Stomach (tissue), 9 donors: Measurements from ENCODE around the gene TK1. TPM values are rescaled to one million over a fixed set of nuclear protein-coding genes. Genes with fewer than 3 reads are reported as not detected.

Experiments used
- DNase-seq, 2 donors: peaks; one replicate each; pipeline versions ENCODE4 v3.0.0 to v3.0.0-alpha.2; 2013 to 2019
- H3K27ac ChIP-seq, 5 donors: fragments of 200-600 bp in 4 of 5; sonication (generic) in 4 of 5; one replicate each; pipeline ENCODE4 v1.5.1; 2013 to 2019; ENCODE audit warnings: mild to moderate bottlenecking in 1 of 5, moderate library complexity in 1 of 5
- H3K27me3 ChIP-seq, 3 donors: fragments of 200-600 bp; sonication (generic); one replicate each; pipeline ENCODE4 v1.5.1; 2017 to 2019; ENCODE audit warnings: mixed run types in 1 of 3
- H3K36me3 ChIP-seq, 4 donors: fragments of 200-600 bp; sonication (generic); 1 replicate in 3 of 4; 2 replicates in 1 of 4; pipeline ENCODE4 v1.5.1; 2016 to 2019
- H3K4me1 ChIP-seq, 4 donors: fragments of 200-600 bp; sonication (generic); one replicate each; pipeline ENCODE4 v1.5.1; 2016 to 2019
- H3K4me3 ChIP-seq, 4 donors: fragments of 200-600 bp; sonication (generic) in 3 of 4; one replicate each; pipeline ENCODE4 v1.5.1; 2016 to 2019; ENCODE audit warnings: mild to moderate bottlenecking in 1 of 4
- H3K9me3 ChIP-seq, 4 donors: fragments of 200-600 bp; sonication (generic); one replicate each; pipeline ENCODE4 v1.5.1; 2016 to 2019
- CTCF ChIP-seq, 7 experiments: fragments of 450-650 bp in 4 of 7; fragments of 200-600 bp in 3 of 7; sonication (generic) in 3 of 7; IDR thresholded peaks; one replicate each; pipeline ENCODE4 v1.5.1; 2016 to 2019; ENCODE audit warnings: antibody characterized with exemption in 7 of 7, control low read depth in 2 of 7, mild to moderate bottlenecking in 1 of 7
- EP300 ChIP-seq: sonication (generic); formaldehyde crosslinking; IDR thresholded peaks from one replicate; pipeline ENCODE4 v1.6.1; 2017; ENCODE audit warnings: antibody characterized with exemption
- POLR2A ChIP-seq, 4 donors: fragments of 450-650 bp; IDR thresholded peaks; one replicate each; pipeline ENCODE4 v1.6.1; 2016; ENCODE audit warnings: antibody characterized with exemption in 4 of 4, control low read depth in 2 of 4, mild to moderate bottlenecking in 1 of 4, moderate library complexity in 1 of 4
- POLR2AphosphoS5 ChIP-seq, 3 donors: sonication (generic); formaldehyde crosslinking; IDR thresholded peaks; one replicate each; pipeline ENCODE4 v1.6.1; 2016; ENCODE audit warnings: antibody characterized with exemption in 3 of 3
- WGBS, 5 donors: extraction: QIAGEN DNeasy Blood & Tissue Kit in 3 of 5; methylation state at CpG; one replicate each; pipeline versions ENCODE4 v1.1.5 to v1.1.7; 2013 to 2018; 5-methylcytosine and 5-hydroxymethylcytosine counted together
- intact Hi-C: fragments of 100-400 bp; cut with DNase I; formaldehyde crosslinking; loops from one replicate; pipeline ENCODE4 v1.15.1; 2023; ENCODE audit warnings: low total_unique reads
- polyA plus RNA-seq, 3 donors: library from polyadenylated mRNA; stranded (reverse); fragments of 200-250 nt; gene quantifications; one replicate each; pipeline ENCODE4 v1.2.3, GENCODE V29; 2013
- total RNA-seq, 5 donors: library from RNA; depleted of rRNA; stranded (reverse); fragments of >200 nt; gene quantifications; one replicate each; pipeline versions ENCODE4 v1.1.0 to v1.2.3, GENCODE V29; 2014 to 2016
- donor health status: healthy with polysubstance abuse.
- donor health status: Bipolar disorder and iron deficiency.
- donor health status: healthy.

The TK1 gene
- total and polyA plus RNA-seq, 8 donors = 4.5 to 38.1 (median 17.7) TPM

- Histone ChIP-seq H3K27me3 (peaks cover 0 to 45% (median 5%) of the 10 kb centered on the region in 3 donors), H3K36me3 (peaks cover 0 to 18% (median 5%) of the 10 kb centered on the region in 4 donors), H3K9me3 (no peaks in the 10 kb centered on the region), H3K4me1 (peaks cover 62 to 100% (median 81%) of the 10 kb centered on the region in 4 donors), H3K4me3 (peak overlapping the region in 2 of 4 donors; percentile 71 to 88), H3K27ac (peak overlapping the region; percentile 15 to 91 (median 83))
- TF ChIP-seq POLR2A (IDR thresholded peaks at IDR 0.05) (no peak), EP300 (no peak), POLR2AphosphoS5 (IDR thresholded peaks at IDR 0.05) (no peak), CTCF (IDR thresholded peaks at IDR 0.05) (no peak)
- peak in 1 of 2 donors; percentile 55 for DNase-seq
- 72 to 81% (median 76%) methylated on average over 4 of the region's 4 CpGs for WGBS, 5 donors
- intact Hi-C loops = no loop called here
Observed at GRCh38 chr17:78129351-78130089, 57.3 kb downstream of the TK1 start.

- TF ChIP-seq CTCF (IDR thresholded peaks at IDR 0.05) (no peak), EP300 (no peak), POLR2AphosphoS5 (IDR thresholded peaks at IDR 0.05) (peak in 2 of 3 donors; percentile 71 to 88), POLR2A (IDR thresholded peaks at IDR 0.05) (no peak)
- peaks cover 60 to 98% (median 81%) of the 10 kb centered on the region in 4 donors for H3K4me1 ChIP-seq
- 1 to 5% (median 3%) methylated on average over 28 to 51 of the region's 54 CpGs for WGBS, 5 donors
- H3K36me3 ChIP-seq = peaks cover 0 to 25% (median 13%) of the 10 kb centered on the region in 4 donors
- peaks cover 0 to 45% (median 5%) of the 10 kb centered on the region in 3 donors for H3K27me3 ChIP-seq
- intact Hi-C loops = no loop called here
- H3K9me3 ChIP-seq = no peaks in the 10 kb centered on the region
- peak within 1 kb of the TSS; percentile 68 to 88 (median 72) for H3K4me3 ChIP-seq
- peak; percentile 74 to 88 for DNase-seq
- peak within 1 kb of the TSS; percentile 63 to 91 (median 83) for H3K27ac ChIP-seq
Observed at GRCh38 chr17:78128551-78129350, 58.1 kb downstream of the TK1 start, which contains the start of gene TMC6. Gene TMC6, minus strand, starts transcription at chr17:78128755. Its CDS starts 1,923 bp downstream, at chr17:78126832.

GRCh38 chr17:78127888-78128550 is 58.8 kb downstream of the TK1 start:
- DNase-seq = peak; percentile 48 to 80
- intact Hi-C loops = no loop called here
- peaks cover 56 to 91% (median 78%) of the 10 kb centered on the region in 4 donors for H3K4me1 ChIP-seq

More at GRCh38 chr17:78127888-78128550, 58.8 kb downstream of the TK1 start:
- Histone ChIP-seq H3K27me3 (peaks cover 0 to 45% (median 5%) of the 10 kb centered on the region in 3 donors), H3K27ac (peak overlapping the region; percentile 63 to 91 (median 83)), H3K4me3 (peak overlapping the region; percentile 68 to 88 (median 72)), H3K36me3 (peaks cover 4 to 32% (median 20%) of the 10 kb centered on the region in 4 donors), H3K9me3 (no peaks in the 10 kb centered on the region)
- WGBS, 5 donors = 0 to 6% (median 2%) methylated on average over 13 to 39 of the region's 39 CpGs
- TF ChIP-seq POLR2A (IDR thresholded peaks at IDR 0.05) (no peak), EP300 (no peak), CTCF (IDR thresholded peaks at IDR 0.05) (no peak), POLR2AphosphoS5 (IDR thresholded peaks at IDR 0.05) (no peak)
